Ovary (tissue), 9 donors: ENCODE results near the gene ANO2. TPM values are rescaled to one million over a fixed set of nuclear protein-coding genes. Genes with fewer than 3 reads are reported as not detected.

Experiments used
- DNase-seq, 5 donors: peaks; one replicate each; pipeline ENCODE4 v3.0.0-alpha.2; 2019 to 2020
- H3K27ac ChIP-seq, 2 donors: fragments of 200-600 bp; one replicate each; pipeline versions ENCODE4 v1.5.1 to v1.8.0; 2019 to 2022
- H3K27me3 ChIP-seq: fragments of 200-600 bp; one replicate; pipeline ENCODE4 v1.8.0; 2022
- H3K36me3 ChIP-seq: fragments of 200-600 bp; sonication (generic); one replicate; pipeline ENCODE4 v1.5.1; 2019
- H3K4me1 ChIP-seq: one replicate; pipeline ENCODE4 v1.8.1; 2013; ENCODE audit warnings: mild to moderate bottlenecking, moderate library complexity; ENCODE audit not compliant: insufficient read depth
- H3K4me3 ChIP-seq: fragments of 200-600 bp; sonication (generic); one replicate; pipeline ENCODE4 v1.5.1; 2017
- H3K9me3 ChIP-seq, 2 donors: fragments of 200-600 bp in 1 of 2; sonication (generic) in 1 of 2; one replicate each; pipeline versions ENCODE4 v1.5.1 to v1.8.1; 2013 to 2019; ENCODE audit warnings: mild to moderate bottlenecking in 1 of 2, moderate library complexity in 1 of 2
- EP300 ChIP-seq: sonication (generic); formaldehyde crosslinking; IDR thresholded peaks from one replicate; pipeline ENCODE4 v1.6.1; 2017; ENCODE audit warnings: antibody characterized with exemption
- POLR2A ChIP-seq: fragments of 450-650 bp; IDR thresholded peaks from one replicate; pipeline ENCODE4 v1.6.1; 2017; ENCODE audit warnings: antibody characterized with exemption, mild to moderate bottlenecking, moderate library complexity
- WGBS, 3 donors: extraction: QIAGEN DNeasy Blood & Tissue Kit in 1 of 3; methylation state at CpG; one replicate each; pipeline versions ENCODE4 v1.1.5 to v1.1.7; 2013 to 2017; 5-methylcytosine and 5-hydroxymethylcytosine counted together
- intact Hi-C, 4 donors: fragments of 100-400 bp; cut with DNase I; formaldehyde crosslinking; loops; one replicate each; pipeline versions ENCODE4 v1.11.0 to v1.15.1; 2022 to 2023
- polyA plus RNA-seq, 2 donors: library from polyadenylated mRNA; stranded (reverse); fragments of 200-250 nt in 1 of 2; fragments of 350-450 nt in 1 of 2; fragmentation: Illumina TruSeq in 1 of 2; extraction: RNeasy Lipid Tissue Mini Kit (QIAGEN cat#74804) in 1 of 2; gene quantifications; one replicate each; pipeline ENCODE4 v1.2.3, GENCODE V29; 2013 to 2014
- total RNA-seq, 7 donors: library from RNA; depleted of rRNA in 2 of 7; stranded (reverse); fragments of >200 nt in 2 of 7; fragmentation: NEBNext Ultra II Directional in 3 of 7; extraction: Animal tissue kit (Norgen Biotek cat#: 25700) in 3 of 7; gene quantifications; one replicate each; pipeline versions ENCODE4 v1.1.0 to v1.2.4, GENCODE V29; 2016 to 2023
- TF ChIP-seq, protein P1 (sequence below), 3 donors: fragments of 450-650 bp in 2 of 3; fragments of 200-600 bp in 1 of 3; IDR thresholded peaks; one replicate each; pipeline versions ENCODE4 v1.5.1 to v1.8.0; 2016 to 2022; ENCODE audit warnings: antibody characterized with exemption in 3 of 3, mild to moderate bottlenecking in 1 of 3
- donor health status: DM: no; HTN: no; CAD: no; lungs with moderate emphysema.
- donor health status: DM: no; HTN: no; CAD: no.
- donor health status: Bipolar disorder and iron deficiency.
- donor health status: DM: yes; HTN: yes; CAD: no.
- donor health status: DM: no; HTN: no; CAD: no.
- donor health status: DM: yes; HTN: yes; CAD: no.

The ANO2 gene
- total and polyA plus RNA-seq, 9 donors, result 3.0 to 6.7 (median 3.3) TPM

DNA sequence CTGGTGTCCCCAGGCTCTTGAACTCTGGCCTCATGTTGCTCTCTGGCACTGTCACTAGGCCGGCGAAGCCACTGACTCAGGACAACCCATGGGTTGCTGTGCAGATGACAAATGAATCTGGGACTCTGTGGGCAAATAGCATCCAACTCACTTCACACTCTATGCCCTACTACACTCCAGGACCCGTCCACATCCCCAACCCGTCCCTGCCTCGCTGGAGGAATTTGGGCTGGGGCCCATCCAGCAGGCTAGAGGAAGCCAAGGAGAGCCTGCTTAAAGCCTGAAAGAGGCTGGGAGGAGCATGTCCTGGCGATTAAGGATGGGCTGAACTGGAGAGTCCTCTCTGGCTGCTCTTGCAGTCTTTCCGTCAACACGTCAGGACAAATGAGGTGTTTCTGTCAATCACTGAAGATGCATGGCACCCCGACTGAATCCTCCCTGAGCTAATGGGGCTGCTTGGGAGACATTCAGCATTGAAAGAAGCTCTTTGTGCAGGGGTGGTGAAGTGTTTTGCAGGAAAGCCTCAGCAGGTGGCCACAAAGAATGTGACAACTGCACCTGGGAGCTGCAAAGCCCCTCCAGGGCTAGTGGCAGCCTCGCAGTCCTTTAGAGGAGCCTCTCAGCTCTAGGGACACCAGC lies 71.7 kb downstream of the ANO2 start:
- H3K36me3 ChIP-seq, result no peaks in the 10 kb centered on the region
- H3K9me3 ChIP-seq, result no peaks in the 10 kb centered on the region
- TF ChIP-seq POLR2A (no peak), EP300 (no peak)
- TF ChIP-seq, protein P1, sequence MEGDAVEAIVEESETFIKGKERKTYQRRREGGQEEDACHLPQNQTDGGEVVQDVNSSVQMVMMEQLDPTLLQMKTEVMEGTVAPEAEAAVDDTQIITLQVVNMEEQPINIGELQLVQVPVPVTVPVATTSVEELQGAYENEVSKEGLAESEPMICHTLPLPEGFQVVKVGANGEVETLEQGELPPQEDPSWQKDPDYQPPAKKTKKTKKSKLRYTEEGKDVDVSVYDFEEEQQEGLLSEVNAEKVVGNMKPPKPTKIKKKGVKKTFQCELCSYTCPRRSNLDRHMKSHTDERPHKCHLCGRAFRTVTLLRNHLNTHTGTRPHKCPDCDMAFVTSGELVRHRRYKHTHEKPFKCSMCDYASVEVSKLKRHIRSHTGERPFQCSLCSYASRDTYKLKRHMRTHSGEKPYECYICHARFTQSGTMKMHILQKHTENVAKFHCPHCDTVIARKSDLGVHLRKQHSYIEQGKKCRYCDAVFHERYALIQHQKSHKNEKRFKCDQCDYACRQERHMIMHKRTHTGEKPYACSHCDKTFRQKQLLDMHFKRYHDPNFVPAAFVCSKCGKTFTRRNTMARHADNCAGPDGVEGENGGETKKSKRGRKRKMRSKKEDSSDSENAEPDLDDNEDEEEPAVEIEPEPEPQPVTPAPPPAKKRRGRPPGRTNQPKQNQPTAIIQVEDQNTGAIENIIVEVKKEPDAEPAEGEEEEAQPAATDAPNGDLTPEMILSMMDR (IDR thresholded peaks at IDR 0.05), result no peak
- WGBS, 3 donors, result 57 to 64% (median 63%) methylated on average over 10 of the region's 10 CpGs
- no peak overlapping the region for H3K4me3 ChIP-seq
- H3K27ac ChIP-seq, result no peak overlapping the region
- H3K27me3 ChIP-seq, result no peaks in the 10 kb centered on the region
- intact Hi-C loops, result no loop called here
- H3K4me1 ChIP-seq, result no peaks in the 10 kb centered on the region
- no peak for DNase-seq

- DNase-seq, result no peak
- Histone ChIP-seq H3K9me3 (no peaks in the 10 kb centered on the region), H3K4me3 (no peak overlapping the region), H3K27me3 (no peaks in the 10 kb centered on the region), H3K36me3 (no peaks in the 10 kb centered on the region), H3K4me1 (no peaks in the 10 kb centered on the region), H3K27ac (no peak overlapping the region)
- intact Hi-C loops, result no loop called here
- TF ChIP-seq POLR2A (no peak), EP300 (no peak)
- TF ChIP-seq, protein P1 (IDR thresholded peaks at IDR 0.05), result no peak
- 51 to 61% (median 54%) methylated on average over 4 of the region's 4 CpGs for WGBS, 3 donors
Observed at GRCh38 chr12:5872745-5873144, 72.3 kb downstream of the ANO2 start.

DNA sequence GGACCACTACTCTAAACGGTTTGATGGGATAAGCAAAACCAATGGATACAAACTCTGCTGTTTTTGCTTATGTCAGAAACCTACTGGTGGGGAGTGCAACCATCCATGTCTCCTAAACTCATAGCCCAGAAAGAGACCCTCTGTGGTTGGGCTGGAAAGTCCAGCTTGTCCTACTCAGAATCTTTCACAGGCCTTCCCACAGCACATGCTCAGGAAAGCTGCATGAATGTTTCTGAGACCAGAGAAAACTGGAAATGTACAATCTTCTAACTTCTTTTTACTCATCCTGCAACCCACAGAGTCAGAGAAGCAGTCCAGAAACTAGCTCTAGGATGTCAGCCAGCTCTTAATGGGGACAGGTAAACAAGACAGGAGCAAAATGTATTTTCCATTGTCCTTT lies 73.3 kb downstream of the ANO2 start:
- no peak for DNase-seq
- Histone ChIP-seq H3K27me3 (no peaks in the 10 kb centered on the region), H3K9me3 (no peaks in the 10 kb centered on the region), H3K4me3 (no peak overlapping the region), H3K4me1 (no peaks in the 10 kb centered on the region), H3K36me3 (no peaks in the 10 kb centered on the region), H3K27ac (no peak overlapping the region)
- TF ChIP-seq POLR2A (no peak), EP300 (no peak)
- TF ChIP-seq, protein P1 (IDR thresholded peaks at IDR 0.05), result no peak
- intact Hi-C loops, result no loop called here
- 50 to 71% (median 55%) methylated on average over 1 of the region's 1 CpG for WGBS, 3 donors

DNA sequence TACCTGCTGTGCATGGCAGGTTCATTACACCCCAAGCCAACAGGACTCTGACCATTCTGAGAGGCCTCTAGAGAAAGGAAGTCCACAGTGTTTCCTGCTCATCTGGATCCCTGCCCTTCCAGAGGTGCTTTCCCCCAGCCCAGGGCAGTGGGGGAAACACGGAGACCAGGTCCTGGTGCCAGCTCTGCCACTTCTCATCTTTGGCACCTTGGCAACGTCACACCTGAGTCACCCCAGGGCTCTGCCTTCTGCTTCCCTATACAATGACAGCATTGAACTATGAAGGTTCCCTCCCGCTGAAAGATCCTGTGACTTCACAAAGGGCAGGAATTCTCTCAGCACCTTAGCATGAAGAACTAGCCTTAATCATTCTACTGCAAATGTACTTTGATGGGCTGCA lies 74.9 kb downstream of the ANO2 start:
- 61 to 79% (median 73%) methylated on average over 3 of the region's 3 CpGs for WGBS, 3 donors
- Histone ChIP-seq H3K27ac (no peak overlapping the region), H3K9me3 (no peaks in the 10 kb centered on the region), H3K36me3 (no peaks in the 10 kb centered on the region), H3K4me3 (no peak overlapping the region), H3K4me1 (no peaks in the 10 kb centered on the region), H3K27me3 (no peaks in the 10 kb centered on the region)
- TF ChIP-seq EP300 (no peak), POLR2A (no peak)
- TF ChIP-seq, protein P1 (IDR thresholded peaks at IDR 0.05), result no peak
- DNase-seq, result no peak
- intact Hi-C loops, result no loop called here
